GM23338 (cell line): ENCODE results near the gene RIMS1.

ENCODE experiments used
- CTCF ChIP-seq, 2 experiments: fragments of 200-600 bp in 1 of 2; sonication (generic) in 1 of 2; conservative IDR thresholded peaks; 2 replicates each; pipeline versions ENCODE4 v1.5.1 to v1.6.1; 2016 to 2017; ENCODE audit warnings: antibody characterized with exemption in 2 of 2, low read depth in 2 of 2, mild to moderate bottlenecking in 2 of 2, moderate library complexity in 1 of 2
- EZH2 ChIP-seq: fragments of 200-600 bp; sonication (generic); IDR thresholded peaks from one replicate; pipeline ENCODE4 v1.8.0; 2017; ENCODE audit warnings: antibody characterized with exemption, mild to moderate bottlenecking, low read depth; ENCODE audit not compliant: unreplicated experiment
- EZH2phosphoT487 ChIP-seq: fragments of 200-600 bp; sonication (generic); IDR thresholded peaks from one replicate; pipeline ENCODE4 v1.8.1; 2018; ENCODE audit warnings: antibody characterized with exemption; ENCODE audit not compliant: unreplicated experiment
- POLR2AphosphoS5 ChIP-seq: IDR thresholded peaks from 2 replicates; pipeline ENCODE4 v1.6.1; 2016; ENCODE audit warnings: antibody characterized with exemption, low read depth

GRCh38 chr6:72238021-72238420 is 351.7 kb downstream of the RIMS1 start:
- no peak for TF ChIP-seq CTCF (conservative IDR thresholded peaks at IDR 0.05; ENCODE audit: low read depth in 2 of 2)
- no peak for TF ChIP-seq EZH2
- no peak for TF ChIP-seq POLR2AphosphoS5
- TF ChIP-seq EZH2phosphoT487, result no peak
